H9 (cell line): ENCODE data around the gene SLC22A31. TPM values are rescaled to one million over a fixed set of nuclear protein-coding genes. Genes with fewer than 3 reads are reported as not detected.

Source experiments
- DNase-seq: peaks from one replicate; pipeline ENCODE4 v3.0.0-alpha.2; 2017
- H2AFZ ChIP-seq: one replicate; pipeline ENCODE4 v1.6.1; 2013; ENCODE audit warnings: mild to moderate bottlenecking, low read length, control low read depth, moderate library complexity
- H2AK5ac ChIP-seq: 2 replicates; pipeline ENCODE4 v1.6.1; 2013; ENCODE audit warnings: low read length, control low read depth, mixed read lengths; ENCODE audit not compliant: insufficient read length
- H2BK120ac ChIP-seq: one replicate; pipeline ENCODE4 v1.6.1; 2013; ENCODE audit warnings: low read depth, mild to moderate bottlenecking, low read length, control low read depth, inconsistent platforms; ENCODE audit not compliant: poor library complexity, severe bottlenecking
- H2BK12ac ChIP-seq: 2 replicates; pipeline ENCODE4 v1.6.1; 2013; ENCODE audit warnings: low read length, control low read depth, mixed read lengths, low read depth; ENCODE audit not compliant: insufficient read length
- H2BK15ac ChIP-seq: 2 replicates; pipeline ENCODE4 v1.6.1; 2013; ENCODE audit warnings: low read depth, low read length, control low read depth
- H2BK20ac ChIP-seq: one replicate; pipeline ENCODE4 v1.6.1; 2013; ENCODE audit warnings: low read depth, mild to moderate bottlenecking, low read length, control low read depth, inconsistent platforms; ENCODE audit not compliant: poor library complexity, severe bottlenecking
- H2BK5ac ChIP-seq: 2 replicates; pipeline ENCODE4 v1.6.1; 2013; ENCODE audit warnings: low read length, control low read depth, mixed read lengths; ENCODE audit not compliant: insufficient read length
- H3K14ac ChIP-seq: 2 replicates; pipeline ENCODE4 v1.6.1; 2013; ENCODE audit warnings: low read length, control low read depth; ENCODE audit not compliant: insufficient read depth
- H3K18ac ChIP-seq: 2 replicates; pipeline ENCODE4 v1.6.1; 2013; ENCODE audit warnings: low read depth, mild to moderate bottlenecking, mixed read lengths, low read length, control low read depth; ENCODE audit not compliant: insufficient read length
- H3K23ac ChIP-seq: 2 replicates; pipeline ENCODE4 v1.6.1; 2013; ENCODE audit warnings: low read length, control low read depth, mixed read lengths, low read depth; ENCODE audit not compliant: insufficient read length
- H3K23me2 ChIP-seq: 2 replicates; pipeline ENCODE4 v1.6.1; 2013; ENCODE audit warnings: low read depth, mild to moderate bottlenecking, mixed read lengths, low read length, control low read depth; ENCODE audit not compliant: insufficient read length, poor library complexity, severe bottlenecking
- H3K27ac ChIP-seq: 2 replicates; pipeline ENCODE4 v1.5.1; 2013; ENCODE audit warnings: low read length, control low read depth, mixed read lengths, low read depth; ENCODE audit not compliant: insufficient read length
- H3K27me3 ChIP-seq: 2 replicates; pipeline ENCODE4 v1.6.1; 2013; ENCODE audit warnings: low read length, control low read depth, inconsistent platforms; ENCODE audit not compliant: insufficient read depth
- H3K4ac ChIP-seq: 2 replicates; pipeline ENCODE4 v1.6.1; 2013; ENCODE audit warnings: low read depth, mild to moderate bottlenecking, control low read depth, inconsistent platforms, low read length, moderate library complexity
- H3K4me1 ChIP-seq: 2 replicates; pipeline ENCODE4 v1.6.1; 2013; ENCODE audit warnings: low read length, control low read depth, inconsistent platforms; ENCODE audit not compliant: insufficient read depth
- H3K4me2 ChIP-seq: 2 replicates; pipeline ENCODE4 v1.6.1; 2013; ENCODE audit warnings: low read length, control low read depth, mixed read lengths; ENCODE audit not compliant: insufficient read length, insufficient read depth
- H3K56ac ChIP-seq: 2 replicates; pipeline ENCODE4 v1.6.1; 2013; ENCODE audit warnings: low read depth, mild to moderate bottlenecking, mixed read lengths, low read length, control low read depth; ENCODE audit not compliant: insufficient read length
- H3K79me1 ChIP-seq: 2 replicates; pipeline ENCODE4 v1.6.1; 2013; ENCODE audit warnings: low read depth, mild to moderate bottlenecking, moderate library complexity, low read length, control low read depth, inconsistent platforms; ENCODE audit not compliant: insufficient read depth, poor library complexity, severe bottlenecking
- H3K79me2 ChIP-seq: 2 replicates; pipeline ENCODE4 v1.6.1; 2013; ENCODE audit warnings: low read length, control low read depth, inconsistent platforms; ENCODE audit not compliant: insufficient read depth
- H3K9ac ChIP-seq: 2 replicates; pipeline ENCODE4 v1.6.1; 2013; ENCODE audit warnings: low read length, control low read depth, mixed read lengths; ENCODE audit not compliant: insufficient read length; ENCODE audit errors: extremely low read depth
- H3K9me3 ChIP-seq: one replicate; pipeline ENCODE4 v1.6.1; 2013; ENCODE audit warnings: low read depth, low read length, inconsistent platforms; ENCODE audit not compliant: control insufficient read depth
- H3T11ph ChIP-seq: one replicate; pipeline ENCODE4 v1.6.1; 2013; ENCODE audit warnings: mild to moderate bottlenecking, low read length, control low read depth, inconsistent platforms
- H4K20me1 ChIP-seq: one replicate; pipeline ENCODE4 v1.6.1; 2013; ENCODE audit not compliant: control insufficient read depth, insufficient read length, insufficient read depth
- H4K5ac ChIP-seq: 2 replicates; pipeline ENCODE4 v1.6.1; 2013; ENCODE audit warnings: low read depth, mild to moderate bottlenecking, mixed read lengths, low read length, control low read depth; ENCODE audit not compliant: insufficient read length
- H4K8ac ChIP-seq: replicated peaks from 2 replicates; pipeline ENCODE4 v1.6.1; 2013; ENCODE audit warnings: low read length, control low read depth, mixed read lengths, low read depth; ENCODE audit not compliant: insufficient read length
- H4K91ac ChIP-seq: 2 replicates; pipeline ENCODE4 v1.6.1; 2013; ENCODE audit warnings: low read depth, mild to moderate bottlenecking, moderate library complexity, mixed read lengths, low read length, control low read depth; ENCODE audit not compliant: insufficient read length
- H3K27ac Mint-ChIP-seq, 3 experiments: 2 replicates in 2 of 3; 3 replicates in 1 of 3; pipeline ENCODE4 v1.8.0; 2020 to 2021; ENCODE audit warnings: mixed read lengths in 3 of 3, mild to moderate bottlenecking in 1 of 3, moderate library complexity in 1 of 3
- H3K27me3 Mint-ChIP-seq: 2 replicates; pipeline ENCODE4 v1.8.0; 2021; ENCODE audit warnings: low read depth, mild to moderate bottlenecking, moderate library complexity, mixed read lengths
- H3K36me3 Mint-ChIP-seq, 3 experiments: 2 replicates in 2 of 3; 3 replicates in 1 of 3; pipeline ENCODE4 v1.8.0; 2020 to 2021; ENCODE audit warnings: low read depth in 3 of 3, mixed read lengths in 3 of 3; ENCODE audit not compliant: insufficient read depth in 1 of 3
- H3K4me1 Mint-ChIP-seq, 2 experiments: 2 replicates each; pipeline ENCODE4 v1.8.0; 2020; ENCODE audit warnings: mixed read lengths in 2 of 2
- H3K4me3 Mint-ChIP-seq, 2 experiments: 2 replicates in 1 of 2; 3 replicates in 1 of 2; pipeline ENCODE4 v1.8.0; 2020 to 2021; ENCODE audit warnings: mild to moderate bottlenecking in 2 of 2, mixed read lengths in 2 of 2, moderate library complexity in 1 of 2
- H3K9me3 Mint-ChIP-seq, 2 experiments: 2 replicates in 1 of 2; 3 replicates in 1 of 2; pipeline ENCODE4 v1.8.0; 2020; ENCODE audit warnings: mild to moderate bottlenecking in 2 of 2, mixed read lengths in 2 of 2, moderate library complexity in 1 of 2
- CTCF ChIP-seq: fragments of 200-600 bp; sonication (generic); conservative IDR thresholded peaks from 3 replicates; pipeline ENCODE4 v1.8.0; 2021; ENCODE audit warnings: antibody characterized with exemption, mild to moderate bottlenecking
- WGBS: extraction: QIAGEN DNeasy Blood & Tissue Kit; methylation state at CpG from one replicate; pipeline ENCODE4 v1.1.7; 2013; ENCODE audit warnings: missing lambda C conversion rate, low lambda C conversion rate, mixed read lengths; ENCODE audit not compliant: insufficient read length; ENCODE audit errors: extremely low coverage; 5-methylcytosine and 5-hydroxymethylcytosine counted together
- total RNA-seq: library from RNA; stranded (reverse); gene quantifications from 2 replicates; pipeline ENCODE4 v1.2.1, GENCODE V29; 2021

SLC22A31 gene
- total RNA-seq, 1 experiment from 2014 or later, result 7.7 TPM

- Histone ChIP-seq H3K23me2 (peaks cover 6% of the 10 kb centered on the region), H3K14ac (no peak overlapping the region), H4K8ac (no peak overlapping the region), H2BK15ac (no peak overlapping the region), H3K56ac (no peak overlapping the region), H2BK5ac (no peak overlapping the region), H4K20me1 (no peaks in the 10 kb centered on the region), H3K18ac (no peak overlapping the region), H3K4me2 (no peak overlapping the region), H2AFZ (no peak overlapping the region), H2AK5ac (no peak overlapping the region), H2BK120ac (no peak overlapping the region), H2BK12ac (no peak overlapping the region), H3K4ac (no peak overlapping the region), H3K9ac (no peak overlapping the region), H3K23ac (no peak overlapping the region), H3K4me1 (no peaks in the 10 kb centered on the region), H4K5ac (no peak overlapping the region), H2BK20ac (no peak overlapping the region), H3K79me2 (no peaks in the 10 kb centered on the region), H3T11ph (no peak overlapping the region), H3K79me1 (no peaks in the 10 kb centered on the region), H3K27me3 (no peaks in the 10 kb centered on the region), H3K9me3 (no peaks in the 10 kb centered on the region), H3K27ac (no peak overlapping the region), H4K91ac (no peak overlapping the region)
- no peak for DNase-seq
- TF ChIP-seq CTCF, result no peak
- WGBS, result no CpG with 5 or more reads among the region's 14 CpGs
- H3K27ac Mint-ChIP-seq, result no peak overlapping the region
- H3K36me3 Mint-ChIP-seq, result no peaks in the 10 kb centered on the region
- H3K27me3 Mint-ChIP-seq, result peaks cover 21% of the 10 kb centered on the region
- H3K4me1 Mint-ChIP-seq, result peaks cover 12 to 31% of the 10 kb centered on the region in 2 experiments
- no peak overlapping the region for H3K4me3 Mint-ChIP-seq
- no peaks in the 10 kb centered on the region for H3K9me3 Mint-ChIP-seq
These were observed 30.6 kb downstream of the SLC22A31 start for GRCh38 chr16:89169778-89170177.
